ENCODE measurements around the gene ENDOD1.

DNA sequence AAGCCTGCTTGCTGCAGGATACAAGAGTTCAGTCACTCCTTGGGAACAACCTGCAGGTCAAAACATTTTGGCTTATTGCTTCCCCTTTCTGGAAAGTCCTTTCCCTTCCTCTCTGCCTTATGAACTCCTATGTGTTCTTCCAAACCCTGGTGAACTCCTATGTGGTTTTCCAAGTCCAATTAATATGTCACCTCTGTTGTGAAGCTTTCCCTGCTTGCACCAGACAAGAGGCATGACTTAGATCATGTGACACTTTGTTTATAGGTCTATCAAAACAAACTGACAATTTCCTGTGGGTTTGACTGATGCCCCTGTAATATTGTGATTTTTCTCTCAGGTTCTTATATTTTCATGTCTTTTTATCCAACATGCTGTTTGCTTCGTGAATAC lies 64.2 kb downstream of the ENDOD1 start:
- TF ChIP-seq POLR2A (IDR thresholded peaks at IDR 0.05): no peak
- TF ChIP-seq, protein P1, sequence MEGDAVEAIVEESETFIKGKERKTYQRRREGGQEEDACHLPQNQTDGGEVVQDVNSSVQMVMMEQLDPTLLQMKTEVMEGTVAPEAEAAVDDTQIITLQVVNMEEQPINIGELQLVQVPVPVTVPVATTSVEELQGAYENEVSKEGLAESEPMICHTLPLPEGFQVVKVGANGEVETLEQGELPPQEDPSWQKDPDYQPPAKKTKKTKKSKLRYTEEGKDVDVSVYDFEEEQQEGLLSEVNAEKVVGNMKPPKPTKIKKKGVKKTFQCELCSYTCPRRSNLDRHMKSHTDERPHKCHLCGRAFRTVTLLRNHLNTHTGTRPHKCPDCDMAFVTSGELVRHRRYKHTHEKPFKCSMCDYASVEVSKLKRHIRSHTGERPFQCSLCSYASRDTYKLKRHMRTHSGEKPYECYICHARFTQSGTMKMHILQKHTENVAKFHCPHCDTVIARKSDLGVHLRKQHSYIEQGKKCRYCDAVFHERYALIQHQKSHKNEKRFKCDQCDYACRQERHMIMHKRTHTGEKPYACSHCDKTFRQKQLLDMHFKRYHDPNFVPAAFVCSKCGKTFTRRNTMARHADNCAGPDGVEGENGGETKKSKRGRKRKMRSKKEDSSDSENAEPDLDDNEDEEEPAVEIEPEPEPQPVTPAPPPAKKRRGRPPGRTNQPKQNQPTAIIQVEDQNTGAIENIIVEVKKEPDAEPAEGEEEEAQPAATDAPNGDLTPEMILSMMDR (IDR thresholded peaks at IDR 0.05): no peak

Measured in prostate gland (tissue), 2 donors.